ENCODE measurements around the gene KSR2. TPM values are rescaled to one million over a fixed set of nuclear protein-coding genes. Genes with fewer than 3 reads are reported as not detected.

Gene KSR2
- total and polyA plus RNA-seq, 2 of the 13 experiments (the other 11 are each of a cell fraction or from before 2014, with no cell fraction given): 0.02 TPM; not detected in 1

DNA sequence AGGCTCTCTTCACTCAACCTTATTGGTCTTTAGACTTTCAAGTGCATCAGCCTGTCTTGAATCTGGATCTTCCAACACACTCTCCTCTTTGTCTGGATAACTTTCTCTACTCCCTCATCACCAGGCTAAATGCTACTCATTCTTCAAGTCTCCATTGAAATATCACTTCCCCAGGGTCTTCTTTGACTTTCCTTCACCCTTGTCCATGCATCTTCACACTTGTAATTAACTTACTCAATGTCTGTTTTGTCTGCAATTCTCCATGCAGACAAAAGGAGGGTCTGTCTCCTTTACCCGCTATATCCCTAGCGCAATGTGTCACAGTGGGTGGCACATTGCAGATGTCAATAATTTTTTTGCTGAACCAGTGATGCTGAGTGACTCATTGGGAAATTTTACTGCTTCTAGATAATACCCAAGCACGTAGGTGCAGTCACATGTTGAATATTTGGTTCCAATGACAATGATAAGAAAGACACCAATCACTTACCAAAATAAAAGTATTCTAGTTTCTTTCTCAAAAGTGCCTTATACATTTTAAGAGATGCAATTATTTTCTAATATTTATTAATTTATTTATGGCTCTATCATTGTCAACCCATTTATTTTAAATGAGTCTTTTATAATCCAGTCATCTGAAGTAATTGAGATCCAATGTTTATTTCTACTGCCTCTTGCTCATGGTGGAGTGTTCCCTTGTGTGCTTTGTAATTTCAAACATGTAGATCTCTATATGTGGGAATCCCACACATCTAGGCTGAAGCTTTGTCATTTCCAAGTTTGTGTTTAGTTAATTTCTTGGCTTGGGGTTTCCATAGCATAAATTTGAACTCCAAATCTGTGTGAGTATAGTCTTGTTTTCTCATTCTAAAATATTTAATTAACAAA, 26.0 kb upstream of the KSR2 start (continued):
- TF ChIP-seq, protein P1, sequence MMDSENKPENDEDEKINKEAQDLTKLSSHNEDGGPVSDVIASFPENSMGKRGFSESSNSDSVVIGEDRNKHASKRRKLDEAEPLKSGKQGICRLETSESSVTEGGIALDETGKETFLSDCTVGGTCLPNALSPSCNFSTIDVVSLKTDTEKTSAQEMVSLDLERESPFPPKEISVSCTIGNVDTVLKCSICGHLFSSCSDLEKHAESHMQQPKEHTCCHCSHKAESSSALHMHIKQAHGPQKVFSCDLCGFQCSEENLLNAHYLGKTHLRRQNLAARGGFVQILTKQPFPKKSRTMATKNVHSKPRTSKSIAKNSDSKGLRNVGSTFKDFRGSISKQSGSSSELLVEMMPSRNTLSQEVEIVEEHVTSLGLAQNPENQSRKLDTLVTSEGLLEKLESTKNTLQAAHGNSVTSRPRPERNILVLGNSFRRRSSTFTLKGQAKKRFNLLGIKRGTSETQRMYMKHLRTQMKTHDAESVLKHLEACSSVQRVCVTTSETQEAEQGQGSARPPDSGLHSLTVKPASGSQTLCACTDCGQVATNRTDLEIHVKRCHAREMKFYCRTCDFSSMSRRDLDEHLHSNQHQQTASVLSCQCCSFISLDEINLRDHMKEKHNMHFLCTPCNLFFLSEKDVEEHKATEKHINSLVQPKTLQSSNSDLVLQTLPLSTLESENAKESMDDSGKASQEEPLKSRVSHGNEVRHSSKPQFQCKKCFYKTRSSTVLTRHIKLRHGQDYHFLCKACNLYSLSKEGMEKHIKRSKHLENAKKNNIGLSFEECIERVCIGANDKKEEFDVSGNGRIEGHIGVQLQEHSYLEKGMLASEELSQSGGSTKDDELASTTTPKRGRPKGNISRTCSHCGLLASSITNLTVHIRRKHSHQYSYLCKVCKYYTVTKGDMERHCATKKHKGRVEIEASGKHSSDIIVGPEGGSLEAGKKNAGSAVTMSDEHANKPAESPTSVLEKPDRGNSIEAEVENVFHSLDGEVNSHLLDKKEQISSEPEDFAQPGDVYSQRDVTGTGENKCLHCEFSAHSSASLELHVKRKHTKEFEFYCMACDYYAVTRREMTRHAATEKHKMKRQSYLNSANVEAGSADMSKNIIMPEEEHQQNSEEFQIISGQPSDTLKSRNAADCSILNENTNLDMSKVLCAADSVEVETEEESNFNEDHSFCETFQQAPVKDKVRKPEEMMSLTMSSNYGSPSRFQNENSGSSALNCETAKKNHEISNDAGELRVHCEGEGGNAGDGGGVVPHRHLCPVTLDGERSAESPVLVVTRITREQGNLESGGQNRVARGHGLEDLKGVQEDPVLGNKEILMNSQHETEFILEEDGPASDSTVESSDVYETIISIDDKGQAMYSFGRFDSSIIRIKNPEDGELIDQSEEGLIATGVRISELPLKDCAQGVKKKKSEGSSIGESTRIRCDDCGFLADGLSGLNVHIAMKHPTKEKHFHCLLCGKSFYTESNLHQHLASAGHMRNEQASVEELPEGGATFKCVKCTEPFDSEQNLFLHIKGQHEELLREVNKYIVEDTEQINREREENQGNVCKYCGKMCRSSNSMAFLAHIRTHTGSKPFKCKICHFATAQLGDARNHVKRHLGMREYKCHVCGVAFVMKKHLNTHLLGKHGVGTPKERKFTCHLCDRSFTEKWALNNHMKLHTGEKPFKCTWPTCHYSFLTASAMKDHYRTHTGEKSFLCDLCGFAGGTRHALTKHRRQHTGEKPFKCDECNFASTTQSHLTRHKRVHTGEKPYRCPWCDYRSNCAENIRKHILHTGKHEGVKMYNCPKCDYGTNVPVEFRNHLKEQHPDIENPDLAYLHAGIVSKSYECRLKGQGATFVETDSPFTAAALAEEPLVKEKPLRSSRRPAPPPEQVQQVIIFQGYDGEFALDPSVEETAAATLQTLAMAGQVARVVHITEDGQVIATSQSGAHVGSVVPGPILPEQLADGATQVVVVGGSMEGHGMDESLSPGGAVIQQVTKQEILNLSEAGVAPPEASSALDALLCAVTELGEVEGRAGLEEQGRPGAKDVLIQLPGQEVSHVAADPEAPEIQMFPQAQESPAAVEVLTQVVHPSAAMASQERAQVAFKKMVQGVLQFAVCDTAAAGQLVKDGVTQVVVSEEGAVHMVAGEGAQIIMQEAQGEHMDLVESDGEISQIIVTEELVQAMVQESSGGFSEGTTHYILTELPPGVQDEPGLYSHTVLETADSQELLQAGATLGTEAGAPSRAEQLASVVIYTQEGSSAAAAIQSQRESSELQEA (CRISPR knock-in tag; IDR thresholded peaks at IDR 0.05; ENCODE audit: not compliant biosample characterization): no peak
- no peak for TF ChIP-seq ZNF326 (CRISPR knock-in tag; IDR thresholded peaks at IDR 0.05; ENCODE audit: borderline replicate concordance)

All from HepG2 (cell line).